Calu3 (cell line): ENCODE measurements around the gene TFR2. TPM values are rescaled to one million over a fixed set of nuclear protein-coding genes. Genes with fewer than 3 reads are reported as not detected.

Experiments
- BruUV-seq: library from RNA; stranded (reverse); fragments of 400-500 nt; replicated peaks from 2 replicates; lab custom pipeline; 2021; lab: Mats Ljungman, UMichigan
- CTCF ChIA-PET: fragments of 300-600 bp; sonication (Branson Sonifier 250); formaldehyde crosslinking; loops from one replicate; lab custom pipeline; 2022; ENCODE audit warnings: antibody characterized with exemption; lab: Charles Lee
- DNase-seq: peaks from one replicate; pipeline ENCODE4 v3.0.0; 2022
- H3K27ac Mint-ChIP-seq: one replicate; pipeline ENCODE4 v1.8.0; 2022; ENCODE audit warnings: mixed read lengths; ENCODE audit not compliant: unreplicated experiment
- H3K27me3 Mint-ChIP-seq: one replicate; pipeline ENCODE4 v1.8.0; 2022; ENCODE audit warnings: mixed read lengths; ENCODE audit not compliant: unreplicated experiment
- H3K36me3 Mint-ChIP-seq: one replicate; pipeline ENCODE4 v1.8.0; 2022; ENCODE audit warnings: mild to moderate bottlenecking, moderate library complexity, mixed read lengths; ENCODE audit not compliant: insufficient read depth, unreplicated experiment
- H3K4me1 Mint-ChIP-seq: one replicate; pipeline ENCODE4 v1.8.0; 2022; ENCODE audit warnings: mild to moderate bottlenecking, low read depth, mixed read lengths; ENCODE audit not compliant: unreplicated experiment
- H3K4me3 Mint-ChIP-seq: one replicate; pipeline ENCODE4 v1.8.0; 2022; ENCODE audit warnings: mild to moderate bottlenecking, low read depth, moderate library complexity, mixed read lengths; ENCODE audit not compliant: unreplicated experiment
- H3K9me3 Mint-ChIP-seq: one replicate; pipeline ENCODE4 v1.8.0; 2022; ENCODE audit warnings: low read depth, mixed read lengths; ENCODE audit not compliant: unreplicated experiment
- CTCF ChIP-seq: fragments of 200-600 bp; IDR thresholded peaks from one replicate; pipeline ENCODE4 v1.8.0; 2022; ENCODE audit warnings: antibody characterized with exemption; ENCODE audit not compliant: unreplicated experiment
- intact Hi-C: fragments of 100-400 bp; cut with micrococcal nuclease; formaldehyde crosslinking; loops from one replicate; pipeline ENCODE4 v1.10.0; 2022; ENCODE audit not compliant: unreplicated experiment
- total RNA-seq: library from RNA; stranded (reverse); gene quantifications from 2 replicates; pipeline ENCODE4 v1.2.3, GENCODE V29; 2022

The TFR2 gene
- total RNA-seq, 1 experiment from 2014 or later, result 0.90 TPM

- TF ChIP-seq CTCF, result no peak
- H3K4me3 Mint-ChIP-seq, result peak overlapping the region; percentile 91
- H3K27me3 Mint-ChIP-seq, result no peaks in the 10 kb centered on the region
- H3K36me3 Mint-ChIP-seq, result peaks cover 25% of the 10 kb centered on the region
- no peaks in the 10 kb centered on the region for H3K9me3 Mint-ChIP-seq
- H3K27ac Mint-ChIP-seq, result no peak overlapping the region
- CTCF ChIA-PET, result interaction anchor here (0.6 to 0.7 kb wide), 2 partner anchors 64 to 154 kb away, joined by 3 to 5 read pairs; no protein-coding TSS in a partner anchor
- intact Hi-C loops, result no loop called here
- H3K4me1 Mint-ChIP-seq, result peaks cover 14% of the 10 kb centered on the region
- no peak for DNase-seq
- BruUV-seq, result no TSS peak
Measured at GRCh38 chr7:100584054-100584682, 57.2 kb downstream of the TFR2 start.

GRCh38 chr7:100583132-100584053 lies 58.0 kb downstream of the TFR2 start:
- Mint-ChIP-seq H3K4me3 (peak overlapping the region; percentile 91), H3K27me3 (no peaks in the 10 kb centered on the region), H3K27ac (no peak overlapping the region), H3K36me3 (peaks cover 25% of the 10 kb centered on the region), H3K4me1 (peaks cover 14% of the 10 kb centered on the region), H3K9me3 (no peaks in the 10 kb centered on the region)
- CTCF ChIA-PET, result no interaction called here
- no peak for DNase-seq
- BruUV-seq, result no TSS peak
- intact Hi-C loops, result no loop called here
- no peak for TF ChIP-seq CTCF

GRCh38 chr7:100582650-100583049 lies 58.7 kb downstream of the TFR2 start:
- TF ChIP-seq CTCF, result no peak
- CTCF ChIA-PET, result no interaction called here
- Mint-ChIP-seq H3K4me3 (no peak overlapping the region), H3K9me3 (no peaks in the 10 kb centered on the region), H3K4me1 (peaks cover 14% of the 10 kb centered on the region), H3K27me3 (no peaks in the 10 kb centered on the region), H3K36me3 (peaks cover 25% of the 10 kb centered on the region), H3K27ac (no peak overlapping the region)
- DNase-seq, result no peak
- BruUV-seq, result no TSS peak
- intact Hi-C loops, result no loop called here

GRCh38 chr7:100582041-100582579 lies 59.2 kb downstream of the TFR2 start:
- Mint-ChIP-seq H3K9me3 (no peaks in the 10 kb centered on the region), H3K4me3 (no peak overlapping the region), H3K4me1 (peaks cover 14% of the 10 kb centered on the region), H3K27me3 (no peaks in the 10 kb centered on the region), H3K36me3 (peaks cover 25% of the 10 kb centered on the region), H3K27ac (no peak overlapping the region)
- BruUV-seq, result no TSS peak
- intact Hi-C loops, result no loop called here
- no peak for TF ChIP-seq CTCF
- DNase-seq, result no peak
- CTCF ChIA-PET, result no interaction called here
